Esophagus squamous epithelium (tissue), 5 donors: ENCODE data around the gene PDSS2. TPM values are rescaled to one million over a fixed set of nuclear protein-coding genes. Genes with fewer than 3 reads are reported as not detected.

Source experiments
- DNase-seq: peaks from one replicate; lab custom pipeline; 2025; lab: John Stamatoyannopoulos, UW
- H3K27ac ChIP-seq, 4 donors: fragments of 200-600 bp; sonication (generic); one replicate each; pipeline ENCODE4 v1.5.1; 2016 to 2019; ENCODE audit warnings: mild to moderate bottlenecking in 1 of 4
- H3K27me3 ChIP-seq, 4 donors: fragments of 200-600 bp; sonication (generic); 1 replicate in 3 of 4; 2 replicates in 1 of 4; pipeline versions ENCODE4 v1.5.1 to v1.6.0; 2017 to 2021; ENCODE audit warnings: antibody characterized with exemption in 1 of 4
- H3K36me3 ChIP-seq, 3 donors: fragments of 200-600 bp; sonication (generic); one replicate each; pipeline ENCODE4 v1.5.1; 2016 to 2019
- H3K4me1 ChIP-seq, 3 donors: fragments of 200-600 bp; sonication (generic); one replicate each; pipeline ENCODE4 v1.5.1; 2017 to 2019
- H3K4me3 ChIP-seq, 4 donors: fragments of 200-600 bp; sonication (generic); 1 replicate in 3 of 4; 2 replicates in 1 of 4; pipeline ENCODE4 v1.5.1; 2016 to 2019; ENCODE audit warnings: mild to moderate bottlenecking in 2 of 4, moderate library complexity in 1 of 4
- H3K9me3 ChIP-seq, 3 donors: fragments of 200-600 bp; sonication (generic); one replicate each; pipeline ENCODE4 v1.5.1; 2016 to 2019
- CTCF ChIP-seq, 6 experiments: fragments of 450-650 bp in 4 of 6; fragments of 200-600 bp in 2 of 6; sonication (generic) in 2 of 6; IDR thresholded peaks; one replicate each; pipeline ENCODE4 v1.5.1; 2016 to 2019; ENCODE audit warnings: antibody characterized with exemption in 6 of 6, mild to moderate bottlenecking in 4 of 6, moderate library complexity in 4 of 6
- POLR2A ChIP-seq, 4 donors: fragments of 450-650 bp; IDR thresholded peaks; one replicate each; pipeline ENCODE4 v1.6.1; 2017; ENCODE audit warnings: antibody characterized with exemption in 4 of 4, mild to moderate bottlenecking in 4 of 4, moderate library complexity in 3 of 4
- WGBS, 2 donors: methylation state at CpG; one replicate each; pipeline ENCODE4 v1.1.5; 2018; 5-methylcytosine and 5-hydroxymethylcytosine counted together
- intact Hi-C: fragments of 100-400 bp; cut with DNase I; formaldehyde crosslinking; loops from one replicate; pipeline ENCODE4 v1.15.0; 2022
- total RNA-seq, 4 donors: library from RNA; depleted of rRNA; stranded (reverse); fragments of >200 nt; gene quantifications; one replicate each; pipeline ENCODE4 v1.1.0, GENCODE V29; 2016
- donor health status: DM: yes; HTN: yes; CAD: no.

The PDSS2 gene
- total RNA-seq, 4 donors from 2014 or later = 7.0 to 15.9 (median 12.3) TPM

GRCh38 chr6:107357842-107358241, 101.5 kb downstream of the PDSS2 start:
- no peak for DNase-seq
- Histone ChIP-seq H3K27me3 (no peaks in the 10 kb centered on the region), H3K9me3 (no peaks in the 10 kb centered on the region), H3K27ac (no peak overlapping the region), H3K36me3 (peaks cover 0 to 11% (median 0%) of the 10 kb centered on the region in 3 donors), H3K4me3 (no peak overlapping the region), H3K4me1 (no peaks in the 10 kb centered on the region)
- WGBS, 2 donors = 91 to 97% methylated on average over 2 of the region's 2 CpGs
- TF ChIP-seq POLR2A (IDR thresholded peaks at IDR 0.05) (no peak), CTCF (IDR thresholded peaks at IDR 0.05) (no peak)
- intact Hi-C loops = no loop called here

- H3K27ac ChIP-seq = no peak overlapping the region
- H3K36me3 ChIP-seq = peaks cover 0 to 5% (median 0%) of the 10 kb centered on the region in 3 donors
- no peaks in the 10 kb centered on the region for H3K9me3 ChIP-seq
- no peak overlapping the region for H3K4me3 ChIP-seq
- intact Hi-C loops = no loop called here
- H3K27me3 ChIP-seq = no peaks in the 10 kb centered on the region
- TF ChIP-seq POLR2A (IDR thresholded peaks at IDR 0.05) (no peak), CTCF (IDR thresholded peaks at IDR 0.05) (no peak)
- 83 to 84% methylated on average over 2 of the region's 2 CpGs for WGBS, 2 donors
- no peak for DNase-seq
- H3K4me1 ChIP-seq = no peaks in the 10 kb centered on the region
These were observed 102.3 kb downstream of the PDSS2 start for GRCh38 chr6:107357031-107357430.

GRCh38 chr6:107355659-107356058, 103.7 kb downstream of the PDSS2 start:
- Histone ChIP-seq H3K4me3 (no peak overlapping the region), H3K27ac (no peak overlapping the region), H3K36me3 (no peaks in the 10 kb centered on the region), H3K4me1 (no peaks in the 10 kb centered on the region), H3K27me3 (no peaks in the 10 kb centered on the region), H3K9me3 (no peaks in the 10 kb centered on the region)
- intact Hi-C loops = no loop called here
- 81 to 82% methylated on average over 3 of the region's 3 CpGs for WGBS, 2 donors
- TF ChIP-seq POLR2A (IDR thresholded peaks at IDR 0.05) = no peak
- TF ChIP-seq CTCF (IDR thresholded peaks at IDR 0.05) = no peak
- DNase-seq = no peak

GRCh38 chr6:107354451-107354850, 104.9 kb downstream of the PDSS2 start:
- no peak for DNase-seq
- Histone ChIP-seq H3K27ac (no peak overlapping the region), H3K27me3 (no peaks in the 10 kb centered on the region), H3K9me3 (no peaks in the 10 kb centered on the region), H3K4me3 (no peak overlapping the region), H3K4me1 (no peaks in the 10 kb centered on the region), H3K36me3 (no peaks in the 10 kb centered on the region)
- WGBS, 2 donors = 70 to 92% methylated on average over 2 of the region's 2 CpGs
- TF ChIP-seq CTCF (IDR thresholded peaks at IDR 0.05) = no peak
- no peak for TF ChIP-seq POLR2A (IDR thresholded peaks at IDR 0.05)
- intact Hi-C loops = no loop called here

- intact Hi-C loops = no loop called here
- Histone ChIP-seq H3K4me3 (no peak overlapping the region), H3K27me3 (no peaks in the 10 kb centered on the region), H3K36me3 (no peaks in the 10 kb centered on the region), H3K9me3 (no peaks in the 10 kb centered on the region), H3K27ac (no peak overlapping the region), H3K4me1 (no peaks in the 10 kb centered on the region)
- DNase-seq = no peak
- no peak for TF ChIP-seq POLR2A (IDR thresholded peaks at IDR 0.05)
- TF ChIP-seq CTCF (IDR thresholded peaks at IDR 0.05) = no peak
- WGBS, 2 donors = 56 to 78% methylated on average over 1 of the region's 1 CpG
These were observed 105.5 kb downstream of the PDSS2 start for GRCh38 chr6:107353773-107354382.
